Activated T-helper 1 cell treated with Interleukin-2 at 50 U/mL for 16 hours (primary cell): Measurements from ENCODE around the gene FITM1.
A peak's percentile ranks its signal among the peaks of the same experiment; 100 is the strongest.
"Not testable (repeated sequence)": the region's sequence is repeated elsewhere in the genome, so short reads cannot be mapped to it uniquely, and the experiment has no call there.

ENCODE experiments used
- DNase-seq: peaks from one replicate; pipeline ENCODE4 v3.0.0-alpha.2; 2020; ENCODE audit warnings: low read depth

Gene FITM1

DNA sequence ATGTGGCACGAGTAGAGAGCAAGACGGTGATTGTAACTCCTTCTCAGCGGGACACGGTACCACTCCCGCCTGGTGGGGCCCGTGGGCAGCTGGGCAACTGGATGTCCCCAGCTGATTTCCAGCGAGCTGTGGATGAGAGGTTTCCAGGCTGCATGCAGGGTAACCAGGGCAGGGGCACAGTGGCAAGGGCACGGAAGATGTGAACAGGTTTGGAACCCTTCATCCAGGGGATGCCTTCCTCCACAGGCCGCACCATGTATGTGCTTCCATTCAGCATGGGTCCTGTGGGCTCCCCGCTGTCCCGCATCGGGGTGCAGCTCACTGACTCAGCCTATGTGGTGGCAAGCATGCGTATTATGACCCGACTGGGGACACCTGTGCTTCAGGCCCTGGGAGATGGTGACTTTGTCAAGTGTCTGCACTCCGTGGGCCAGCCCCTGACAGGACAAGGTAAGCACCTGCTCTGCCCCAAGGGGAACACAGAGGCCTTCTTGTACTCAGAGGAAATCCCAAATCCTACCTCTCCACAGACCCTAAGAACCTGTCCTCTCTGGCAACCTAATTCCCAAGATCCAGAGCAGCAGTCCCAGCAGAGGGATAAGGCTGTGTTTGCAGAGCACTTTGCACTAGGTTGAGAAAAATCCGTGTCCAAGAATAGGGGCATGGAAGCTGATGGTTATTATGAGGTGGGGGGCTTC, 32.1 kb upstream of the FITM1 start:
- DNase-seq: no peak

- DNase-seq: no peak
Observed at GRCh38 chr14:24098927-24099813, 31.3 kb upstream of the FITM1 start.

- no peak for DNase-seq
Observed at GRCh38 chr14:24100197-24100981, 30.1 kb upstream of the FITM1 start.

DNA sequence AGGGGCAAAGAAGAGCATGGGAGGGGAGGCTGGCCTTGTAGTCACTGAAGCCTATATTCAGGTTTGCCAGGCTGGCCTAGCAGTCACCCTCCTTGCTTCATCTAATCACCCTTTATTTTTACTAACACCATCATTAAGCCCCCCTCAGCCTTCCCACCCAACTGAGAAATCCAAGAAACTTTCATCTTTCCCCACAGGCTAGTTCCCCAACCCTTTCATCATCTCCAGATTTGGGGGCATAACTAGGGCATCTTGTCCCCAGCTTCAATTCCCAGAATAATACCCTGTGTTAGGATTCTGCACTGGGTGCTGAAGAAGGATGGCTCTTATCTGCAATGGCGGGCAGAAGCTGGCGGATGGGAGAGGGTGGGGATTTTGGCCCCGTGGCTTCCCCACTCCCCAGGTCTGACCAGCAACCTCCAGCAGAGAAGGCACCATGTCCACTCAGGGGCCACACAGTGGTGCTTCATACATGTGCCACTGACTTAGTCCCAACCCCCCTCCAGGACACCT, 29.4 kb upstream of the FITM1 start:
- no peak for DNase-seq

DNA sequence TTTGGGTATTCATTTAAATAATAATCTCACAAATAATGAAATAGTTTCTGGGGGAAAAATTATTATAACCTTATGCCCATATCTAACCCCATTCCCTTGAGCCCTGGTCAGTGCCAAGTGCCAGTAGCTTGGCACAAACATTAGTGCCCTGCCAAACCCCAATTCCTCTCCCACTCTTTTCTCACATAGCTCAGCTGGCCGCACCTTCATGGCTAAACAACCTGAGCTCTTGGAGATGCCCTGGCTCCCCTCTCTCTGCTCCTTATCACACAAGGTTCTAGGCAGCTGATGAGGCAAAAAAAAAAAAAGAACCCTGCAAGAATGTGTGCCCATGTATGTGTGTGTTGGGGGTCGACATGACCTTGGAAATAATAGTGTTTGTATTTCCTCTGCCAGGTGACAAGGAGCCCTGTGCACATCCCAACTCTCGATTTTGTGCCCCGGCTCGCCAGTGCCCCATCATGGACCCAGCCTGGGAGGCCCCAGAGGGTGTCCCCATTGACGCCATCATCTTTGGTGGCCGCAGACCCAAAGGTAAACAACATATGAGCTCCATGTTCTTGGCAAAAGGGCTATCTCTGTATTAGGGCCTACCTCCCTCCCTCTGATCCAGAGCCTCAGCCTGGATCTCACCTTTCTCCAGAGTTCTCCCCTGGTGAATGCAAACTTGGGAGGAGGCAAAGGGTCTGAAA, 28.0 kb upstream of the FITM1 start:
- no peak for DNase-seq

GRCh38 chr14:24103451-24103850, 27.0 kb upstream of the FITM1 start:
- no peak for DNase-seq

DNA sequence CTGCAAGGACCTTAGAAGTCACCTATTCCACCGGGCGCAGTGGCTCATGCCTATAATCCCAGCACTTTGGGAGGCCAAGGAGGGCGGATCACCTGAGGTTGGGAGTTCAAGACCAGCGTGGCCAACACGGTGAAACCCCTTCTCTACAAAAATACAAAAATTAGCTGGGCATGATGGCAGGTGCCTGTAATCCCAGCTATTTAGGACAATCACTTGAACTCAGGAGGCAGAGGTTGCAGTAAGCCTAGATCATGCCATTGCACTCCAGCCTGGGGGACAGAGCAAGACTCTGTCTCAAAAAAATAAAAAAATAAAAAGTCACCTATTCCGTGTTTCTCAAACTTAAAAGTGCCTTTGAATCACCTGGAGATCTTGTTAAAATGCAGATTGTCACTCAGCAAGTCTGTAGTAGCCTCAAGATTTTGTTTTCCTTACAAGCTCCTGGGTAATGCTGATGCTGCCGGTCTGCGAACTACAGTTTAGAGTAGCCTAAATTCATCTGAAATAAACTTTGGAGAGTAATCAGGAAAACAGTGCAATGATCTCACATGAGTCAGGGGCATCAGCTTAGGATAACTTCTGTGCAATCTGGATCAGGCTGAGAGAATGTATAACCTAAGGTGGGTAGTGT, 24.7 kb upstream of the FITM1 start:
- not testable (repeated sequence) for DNase-seq

GRCh38 chr14:24106672-24107271, 23.7 kb upstream of the FITM1 start:
- no peak for DNase-seq

- DNase-seq: no peak
Observed at GRCh38 chr14:24108336-24108874, 22.1 kb upstream of the FITM1 start.

DNA sequence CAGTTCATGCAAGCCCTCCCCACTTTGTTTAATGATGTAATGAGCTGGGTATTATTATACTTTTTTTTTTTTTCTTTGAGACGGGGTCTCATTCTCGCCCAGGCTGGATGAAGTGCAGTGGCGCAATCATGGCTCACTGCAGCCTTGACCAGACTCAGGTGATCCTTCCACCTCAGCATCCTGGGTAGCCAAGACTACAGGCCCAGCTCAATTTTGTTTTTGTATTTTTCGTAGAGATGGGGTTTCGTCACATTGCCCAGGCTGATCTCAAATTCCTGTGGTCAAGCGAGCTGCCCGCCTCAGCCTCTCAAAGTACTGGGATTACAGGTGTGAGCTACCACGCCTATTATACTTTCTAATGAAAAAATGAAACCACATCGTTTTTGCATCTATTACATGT, 20.4 kb upstream of the FITM1 start:
- DNase-seq: no peak

DNA sequence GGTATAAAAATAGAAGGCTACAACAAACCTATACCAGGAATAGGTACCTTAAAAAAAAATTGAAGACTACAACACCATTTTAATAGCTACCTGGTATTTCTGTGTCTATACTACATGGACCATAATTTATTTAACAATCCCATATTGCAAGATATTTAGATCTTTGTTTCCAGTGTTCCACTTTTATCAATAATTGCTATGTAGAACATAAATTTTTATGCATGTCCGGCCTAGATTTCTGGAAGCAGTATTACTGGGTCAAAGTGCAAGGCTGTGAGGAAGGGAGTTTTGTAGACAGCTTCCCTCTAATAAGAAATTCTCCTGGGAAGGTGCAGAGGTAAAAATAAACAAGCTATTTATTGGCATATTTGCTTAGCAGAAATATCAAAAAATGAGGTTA, 19.9 kb upstream of the FITM1 start:
- no peak for DNase-seq

DNA sequence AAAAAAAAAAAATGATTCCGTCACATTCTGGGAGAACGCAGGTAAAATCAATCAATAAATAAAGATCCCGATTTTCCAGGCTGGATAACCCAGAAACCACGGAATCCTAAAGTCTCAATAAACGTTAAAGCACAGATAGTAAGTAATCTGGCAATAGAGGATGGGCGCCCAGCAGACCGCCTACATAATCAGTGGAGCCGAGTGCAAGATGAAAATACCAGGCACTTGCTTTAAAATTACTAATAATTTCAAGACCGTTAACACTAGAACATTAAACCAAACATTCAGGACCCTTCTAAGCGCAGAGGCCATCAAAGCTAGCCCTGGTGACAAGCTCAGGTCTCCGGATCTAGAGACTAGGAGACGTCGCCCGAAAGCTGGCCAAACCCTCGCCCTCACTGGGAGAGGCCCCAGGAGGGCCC, 17.1 kb upstream of the FITM1 start:
- no peak for DNase-seq

- DNase-seq: peak; percentile 60
Observed at GRCh38 chr14:24113801-24114531, 16.5 kb upstream of the FITM1 start.

DNA sequence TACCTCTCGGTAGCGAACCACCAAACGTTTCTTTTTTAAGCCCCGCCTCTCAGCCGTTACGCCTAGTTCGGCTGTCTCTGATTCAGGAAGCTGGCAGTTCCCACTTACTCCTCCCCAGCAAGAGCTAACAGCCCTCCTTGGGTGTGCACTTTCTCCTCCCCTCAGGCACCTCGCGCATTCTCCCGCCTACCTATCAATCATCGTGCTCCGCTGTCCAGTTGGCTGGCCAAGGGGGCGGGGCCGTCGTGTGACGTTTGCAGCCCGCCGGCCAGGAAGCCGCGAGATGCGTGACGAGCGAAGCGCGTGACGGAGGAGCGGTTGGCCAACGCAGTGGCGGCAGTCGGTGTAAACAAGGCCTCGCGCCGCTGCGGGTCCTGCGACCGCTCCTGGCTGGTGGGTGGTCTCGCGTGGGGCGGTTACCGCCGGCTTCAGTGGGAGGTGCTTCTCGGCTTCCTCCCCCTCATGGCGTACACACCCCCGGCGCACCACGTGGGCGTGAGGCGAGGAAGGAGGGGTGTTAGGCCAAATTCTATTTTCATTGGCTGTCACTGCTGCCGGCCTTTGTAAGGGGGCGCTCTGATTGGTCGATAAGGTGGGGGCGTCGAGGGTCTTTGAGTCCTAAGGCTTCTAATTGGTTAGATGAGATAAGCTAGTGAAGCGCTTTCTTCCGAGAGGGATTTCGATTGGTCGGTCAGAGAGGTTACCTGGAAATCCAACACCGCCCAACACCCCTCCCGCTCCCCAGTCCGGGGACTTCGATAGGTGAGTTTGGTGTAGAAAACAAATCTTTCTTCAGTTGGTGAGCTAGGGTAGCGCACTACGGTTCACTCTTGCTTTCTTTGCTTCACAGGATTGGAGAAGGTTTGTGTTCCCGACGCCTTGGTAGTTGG, 15.7 kb upstream of the FITM1 start, which contains the start of the genes DCAF11 and NRL:
Gene DCAF11, plus strand, starts transcription at position 246 of the 890 bp plus-strand sequence. CDS start 818 bp downstream, outside the sequence.
Gene NRL, minus strand, starts transcription at position 418 of the 890 bp plus-strand sequence. CDS start 32,101 bp downstream, outside the sequence.
- DNase-seq: peak; percentile 97

GRCh38 chr14:24115422-24116127, 14.9 kb upstream of the FITM1 start:
- no peak for DNase-seq

GRCh38 chr14:24116128-24116814, 14.2 kb upstream of the FITM1 start:
- no peak for DNase-seq

DNA sequence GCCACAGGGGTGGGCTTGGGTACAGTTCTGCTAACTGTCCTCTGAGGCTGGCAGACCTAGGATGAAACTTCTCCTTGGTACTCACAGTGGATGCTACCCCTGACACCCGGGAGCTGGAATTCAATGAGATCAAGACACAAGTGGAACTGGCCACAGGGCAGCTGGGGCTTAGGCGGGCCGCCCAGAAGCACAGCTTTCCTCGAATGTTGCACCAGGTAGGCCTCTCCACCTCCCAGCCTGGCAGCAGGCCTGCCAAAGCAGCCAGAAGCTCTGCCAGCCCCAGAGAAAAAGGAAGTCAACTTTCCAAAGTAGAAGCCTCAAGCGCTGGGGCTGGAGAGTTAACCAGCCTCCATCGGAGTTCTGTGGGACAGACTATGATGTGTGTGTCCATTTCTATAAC, 13.3 kb upstream of the FITM1 start:
- no peak for DNase-seq
